LNCAP (cell line): ENCODE data around the gene CELA1.

ENCODE experiments used
- CTCF ChIP-seq: fragments of 450-650 bp; IDR thresholded peaks from 2 replicates; pipeline ENCODE4 v1.5.1; 2017; ENCODE audit warnings: mild to moderate bottlenecking

CELA1 gene

GRCh38 chr12:51351913-51352532, 5.5 kb upstream of the CELA1 start:
- peak; percentile 71 for TF ChIP-seq CTCF

GRCh38 chr12:51349026-51349425, 2.5 kb upstream of the CELA1 start:
- TF ChIP-seq CTCF: no peak

GRCh38 chr12:51348116-51348515, 1.6 kb upstream of the CELA1 start:
- no peak for TF ChIP-seq CTCF

- TF ChIP-seq CTCF: no peak
Measured at GRCh38 chr12:51345681-51346080, 798 bp downstream of the CELA1 start.

DNA sequence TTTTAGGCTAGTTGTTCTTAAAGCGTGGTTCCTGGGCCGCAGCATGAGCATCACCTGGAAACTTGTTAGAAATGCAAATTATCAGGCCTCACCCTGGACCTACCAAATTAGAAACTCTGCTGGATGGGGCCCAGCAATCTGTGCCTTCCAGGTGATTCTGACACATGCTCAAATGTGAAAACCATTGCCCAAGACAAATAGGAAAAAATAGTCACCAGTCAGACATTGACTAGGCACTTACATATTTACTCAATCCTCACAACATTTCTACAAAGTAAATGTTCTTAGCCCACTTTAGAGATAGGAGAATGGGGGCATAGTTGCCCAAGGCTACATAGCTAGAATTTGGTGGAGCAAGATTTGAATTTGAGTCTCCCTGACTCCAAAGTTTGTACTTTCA, 3.3 kb downstream of the CELA1 start:
- TF ChIP-seq CTCF: no peak

DNA sequence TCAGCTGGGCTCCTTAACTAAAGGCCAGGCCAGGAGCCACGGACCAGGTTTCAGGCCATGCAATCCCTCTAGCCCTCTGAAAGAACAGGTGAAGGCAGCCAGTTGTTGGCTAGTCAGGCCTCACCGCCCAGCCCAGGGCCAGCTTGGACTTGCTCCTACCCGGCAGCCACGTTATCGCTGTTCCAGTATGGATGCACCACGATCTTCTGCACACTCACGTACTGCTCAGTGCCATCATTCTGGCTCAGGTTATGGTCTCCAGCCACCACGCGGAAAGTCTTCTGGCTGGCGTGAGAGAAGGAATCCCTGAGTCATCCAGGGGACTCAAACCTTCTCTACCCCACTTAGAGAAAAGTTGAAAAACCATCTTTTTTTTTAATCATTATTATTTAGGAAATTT, 4.1 kb downstream of the CELA1 start:
- TF ChIP-seq CTCF: no peak

GRCh38 chr12:51341251-51342007, 5.0 kb downstream of the CELA1 start:
- TF ChIP-seq CTCF: peak; percentile 100
